IMR-90 (cell line): ENCODE data around the gene PTPRN2.

ENCODE experiments used
- SMC3 ChIP-seq: fragments of 150-350 bp; IDR thresholded peaks from 2 replicates; pipeline ENCODE4 v1.6.1; 2016; ENCODE audit warnings: low read depth, mild to moderate bottlenecking, antibody characterized with exemption, low read length, moderate library complexity
- TF ChIP-seq, protein P1 (sequence below): conservative IDR thresholded peaks from 2 replicates; pipeline ENCODE4 v1.5.1; 2012; ENCODE audit warnings: mild to moderate bottlenecking, low read depth, low read length, improper control_type of control experiment

- TF ChIP-seq SMC3: no peak
- TF ChIP-seq, protein P1, sequence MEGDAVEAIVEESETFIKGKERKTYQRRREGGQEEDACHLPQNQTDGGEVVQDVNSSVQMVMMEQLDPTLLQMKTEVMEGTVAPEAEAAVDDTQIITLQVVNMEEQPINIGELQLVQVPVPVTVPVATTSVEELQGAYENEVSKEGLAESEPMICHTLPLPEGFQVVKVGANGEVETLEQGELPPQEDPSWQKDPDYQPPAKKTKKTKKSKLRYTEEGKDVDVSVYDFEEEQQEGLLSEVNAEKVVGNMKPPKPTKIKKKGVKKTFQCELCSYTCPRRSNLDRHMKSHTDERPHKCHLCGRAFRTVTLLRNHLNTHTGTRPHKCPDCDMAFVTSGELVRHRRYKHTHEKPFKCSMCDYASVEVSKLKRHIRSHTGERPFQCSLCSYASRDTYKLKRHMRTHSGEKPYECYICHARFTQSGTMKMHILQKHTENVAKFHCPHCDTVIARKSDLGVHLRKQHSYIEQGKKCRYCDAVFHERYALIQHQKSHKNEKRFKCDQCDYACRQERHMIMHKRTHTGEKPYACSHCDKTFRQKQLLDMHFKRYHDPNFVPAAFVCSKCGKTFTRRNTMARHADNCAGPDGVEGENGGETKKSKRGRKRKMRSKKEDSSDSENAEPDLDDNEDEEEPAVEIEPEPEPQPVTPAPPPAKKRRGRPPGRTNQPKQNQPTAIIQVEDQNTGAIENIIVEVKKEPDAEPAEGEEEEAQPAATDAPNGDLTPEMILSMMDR: no peak
Observed at GRCh38 chr7:158006841-158007696, 580.6 kb downstream of the PTPRN2 start.
